MCF 10A (cell line): ENCODE data around the gene CDKN3. TPM values are rescaled to one million over a fixed set of nuclear protein-coding genes. Genes with fewer than 3 reads are reported as not detected.
"Not testable (repeated sequence)": the region's sequence is repeated elsewhere in the genome, so short reads cannot be mapped to it uniquely, and the experiment has no call there.

Source experiments
- BruUV-seq: library from RNA; stranded (reverse); fragments of 400-500 nt; replicated peaks from 2 replicates; lab custom pipeline; 2021; lab: Mats Ljungman, UMichigan
- CTCF ChIA-PET: fragments of 300-600 bp; sonication (Branson Sonifier 250); formaldehyde crosslinking; extraction: SDS; loops from one replicate; lab custom pipeline; 2021; ENCODE audit warnings: antibody characterized with exemption, inconsistent platforms; lab: Yijun Ruan, JAX
- POLR2A ChIA-PET: fragments of 300-600, 350-650 bp; sonication (Branson Sonifier 250); formaldehyde crosslinking; extraction: SDS; loops from one replicate; lab custom pipeline; 2020; ENCODE audit warnings: antibody characterized with exemption, inconsistent platforms; lab: Yijun Ruan, JAX
- DNase-seq: peaks from one replicate; pipeline ENCODE4 v3.0.0-alpha.2; 2018; ENCODE audit not compliant: unreplicated experiment
- H3K27ac Mint-ChIP-seq: one replicate; pipeline ENCODE4 v1.8.0; 2022; ENCODE audit warnings: mild to moderate bottlenecking, low read depth, mixed read lengths; ENCODE audit not compliant: unreplicated experiment
- H3K27me3 Mint-ChIP-seq: one replicate; pipeline ENCODE4 v1.8.0; 2022; ENCODE audit warnings: mixed read lengths; ENCODE audit not compliant: insufficient read depth, unreplicated experiment
- H3K36me3 Mint-ChIP-seq: one replicate; pipeline ENCODE4 v1.8.0; 2022; ENCODE audit warnings: mild to moderate bottlenecking, moderate library complexity, mixed read lengths; ENCODE audit not compliant: insufficient read depth, unreplicated experiment
- H3K4me1 Mint-ChIP-seq: one replicate; pipeline ENCODE4 v1.8.0; 2022; ENCODE audit warnings: mixed read lengths; ENCODE audit not compliant: insufficient read depth, unreplicated experiment
- H3K4me3 Mint-ChIP-seq: one replicate; pipeline ENCODE4 v1.8.0; 2022; ENCODE audit warnings: mild to moderate bottlenecking, moderate library complexity, mixed read lengths; ENCODE audit not compliant: unreplicated experiment
- H3K9me3 Mint-ChIP-seq: one replicate; pipeline ENCODE4 v1.8.0; 2022; ENCODE audit warnings: mixed read lengths; ENCODE audit not compliant: unreplicated experiment
- intact Hi-C: fragments of 100-400 bp; cut with micrococcal nuclease; formaldehyde crosslinking; loops from 2 replicates; pipeline ENCODE4 v1.14.1; 2022
- total RNA-seq: library from RNA; stranded (reverse); gene quantifications from 2 replicates; pipeline ENCODE4 v1.2.3, GENCODE V29; 2022
- TF ChIP-seq, protein P1 (sequence below): fragments of 200-600 bp; IDR thresholded peaks from one replicate; pipeline ENCODE4 v1.8.0; 2022; ENCODE audit warnings: antibody characterized with exemption, mild to moderate bottlenecking; ENCODE audit not compliant: unreplicated experiment

CDKN3 gene
- total RNA-seq, 1 experiment from 2014 or later = 66.5 TPM

DNA sequence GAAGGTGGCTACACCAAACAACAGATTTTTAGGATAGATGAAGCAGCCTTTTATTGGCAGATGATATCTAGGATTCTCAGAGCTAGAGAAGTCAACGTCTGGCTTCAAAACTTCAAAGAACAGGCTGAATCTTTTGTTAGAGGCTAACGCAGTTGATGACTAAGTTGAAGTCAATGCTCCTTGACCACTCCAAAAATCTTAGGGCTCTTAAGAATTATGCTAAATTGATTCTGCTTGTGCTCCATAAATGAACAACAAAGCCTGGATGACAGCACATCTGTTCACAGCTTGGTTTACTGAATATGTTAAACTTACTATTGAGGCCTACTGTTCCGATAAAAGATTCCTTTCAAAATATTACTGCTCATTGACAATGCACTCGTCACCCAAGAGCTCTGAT, 13.0 kb upstream of the CDKN3 start:
- TF ChIP-seq, protein P1, sequence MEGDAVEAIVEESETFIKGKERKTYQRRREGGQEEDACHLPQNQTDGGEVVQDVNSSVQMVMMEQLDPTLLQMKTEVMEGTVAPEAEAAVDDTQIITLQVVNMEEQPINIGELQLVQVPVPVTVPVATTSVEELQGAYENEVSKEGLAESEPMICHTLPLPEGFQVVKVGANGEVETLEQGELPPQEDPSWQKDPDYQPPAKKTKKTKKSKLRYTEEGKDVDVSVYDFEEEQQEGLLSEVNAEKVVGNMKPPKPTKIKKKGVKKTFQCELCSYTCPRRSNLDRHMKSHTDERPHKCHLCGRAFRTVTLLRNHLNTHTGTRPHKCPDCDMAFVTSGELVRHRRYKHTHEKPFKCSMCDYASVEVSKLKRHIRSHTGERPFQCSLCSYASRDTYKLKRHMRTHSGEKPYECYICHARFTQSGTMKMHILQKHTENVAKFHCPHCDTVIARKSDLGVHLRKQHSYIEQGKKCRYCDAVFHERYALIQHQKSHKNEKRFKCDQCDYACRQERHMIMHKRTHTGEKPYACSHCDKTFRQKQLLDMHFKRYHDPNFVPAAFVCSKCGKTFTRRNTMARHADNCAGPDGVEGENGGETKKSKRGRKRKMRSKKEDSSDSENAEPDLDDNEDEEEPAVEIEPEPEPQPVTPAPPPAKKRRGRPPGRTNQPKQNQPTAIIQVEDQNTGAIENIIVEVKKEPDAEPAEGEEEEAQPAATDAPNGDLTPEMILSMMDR = no peak
- CTCF ChIA-PET = no interaction called here
- Mint-ChIP-seq H3K27ac (no peak overlapping the region), H3K27me3 (peaks cover 34% of the 10 kb centered on the region), H3K4me3 (no peak overlapping the region), H3K36me3 (peaks cover 6% of the 10 kb centered on the region), H3K9me3 (no peaks in the 10 kb centered on the region), H3K4me1 (no peaks in the 10 kb centered on the region)
- no TSS peak for BruUV-seq
- POLR2A ChIA-PET = interaction anchor here (1.2 kb wide), 1 partner anchor 13 kb away, joined by 5 read pairs; the partner anchor contains the start of gene CDKN3
- intact Hi-C loops = no loop called here
- DNase-seq = no peak

DNA sequence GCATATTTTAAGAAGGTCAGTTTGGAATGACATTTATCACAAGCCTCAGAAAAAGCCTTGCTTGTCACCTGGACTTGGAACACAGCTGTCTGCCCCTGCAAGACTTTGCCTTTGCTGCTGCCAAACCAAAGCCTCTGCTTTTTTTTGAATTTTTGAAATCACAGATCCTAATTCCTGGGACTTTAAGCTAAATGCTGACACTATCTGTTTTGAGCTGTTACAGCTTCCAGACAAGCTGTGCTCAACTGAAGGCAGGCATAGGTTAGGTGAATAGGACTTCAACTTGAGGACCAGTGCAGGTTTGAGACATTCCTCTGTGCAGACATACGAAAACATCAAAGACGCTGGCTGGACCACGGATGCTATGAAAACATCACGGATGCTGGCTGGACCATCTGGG, 11.3 kb upstream of the CDKN3 start:
- Mint-ChIP-seq H3K36me3 (peaks cover 6% of the 10 kb centered on the region), H3K27me3 (peaks cover 31% of the 10 kb centered on the region), H3K9me3 (no peaks in the 10 kb centered on the region), H3K4me3 (no peak overlapping the region), H3K4me1 (no peaks in the 10 kb centered on the region), H3K27ac (no peak overlapping the region)
- ChIA-PET POLR2A (no interaction called here), CTCF (interaction anchor here (0.5 to 1.0 kb wide), 3 partner anchors 10 to 165 kb away, joined by 3 to 4 read pairs (median 4); partner anchors contain the start of gene CGRRF1)
- BruUV-seq = no TSS peak
- intact Hi-C loops = no loop called here
- DNase-seq = no peak
- TF ChIP-seq, protein P1 = no peak

DNA sequence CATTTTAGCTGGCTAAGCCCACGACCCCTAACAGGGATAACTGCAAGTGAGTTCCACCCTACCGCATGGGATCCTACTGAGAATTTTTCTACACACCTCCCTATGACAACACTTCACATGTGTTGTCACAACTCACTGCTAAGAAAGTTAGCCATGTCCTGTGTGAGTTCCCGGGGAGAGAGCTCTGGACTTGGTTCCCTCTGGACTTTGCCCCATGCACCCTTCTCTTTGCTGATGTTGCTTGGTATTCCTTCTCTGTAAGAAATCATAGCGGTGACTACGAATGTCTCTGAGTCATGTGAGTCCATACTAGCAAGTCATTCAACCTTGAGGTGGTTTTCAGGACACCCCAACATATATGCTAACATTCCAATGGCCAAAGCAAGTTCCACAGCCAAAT, 9.5 kb upstream of the CDKN3 start:
- H3K4me3 Mint-ChIP-seq = no peak overlapping the region
- ChIA-PET CTCF (interaction anchor here (2.2 kb wide), 1 partner anchor 9 kb away, joined by 9 read pairs; the partner anchor contains the start of gene CDKN3), POLR2A (interaction anchor here (0.5 to 0.6 kb wide), 2 partner anchors 9 to 930 kb away, joined by 3 read pairs; partner anchors contain the start of gene CDKN3)
- H3K4me1 Mint-ChIP-seq = no peaks in the 10 kb centered on the region
- no peaks in the 10 kb centered on the region for H3K9me3 Mint-ChIP-seq
- BruUV-seq = no TSS peak
- H3K27me3 Mint-ChIP-seq = peaks cover 31% of the 10 kb centered on the region
- no peak overlapping the region for H3K27ac Mint-ChIP-seq
- DNase-seq = no peak
- H3K36me3 Mint-ChIP-seq = peaks cover 6% of the 10 kb centered on the region
- intact Hi-C loops = no loop called here
- TF ChIP-seq, protein P1 = no peak

DNA sequence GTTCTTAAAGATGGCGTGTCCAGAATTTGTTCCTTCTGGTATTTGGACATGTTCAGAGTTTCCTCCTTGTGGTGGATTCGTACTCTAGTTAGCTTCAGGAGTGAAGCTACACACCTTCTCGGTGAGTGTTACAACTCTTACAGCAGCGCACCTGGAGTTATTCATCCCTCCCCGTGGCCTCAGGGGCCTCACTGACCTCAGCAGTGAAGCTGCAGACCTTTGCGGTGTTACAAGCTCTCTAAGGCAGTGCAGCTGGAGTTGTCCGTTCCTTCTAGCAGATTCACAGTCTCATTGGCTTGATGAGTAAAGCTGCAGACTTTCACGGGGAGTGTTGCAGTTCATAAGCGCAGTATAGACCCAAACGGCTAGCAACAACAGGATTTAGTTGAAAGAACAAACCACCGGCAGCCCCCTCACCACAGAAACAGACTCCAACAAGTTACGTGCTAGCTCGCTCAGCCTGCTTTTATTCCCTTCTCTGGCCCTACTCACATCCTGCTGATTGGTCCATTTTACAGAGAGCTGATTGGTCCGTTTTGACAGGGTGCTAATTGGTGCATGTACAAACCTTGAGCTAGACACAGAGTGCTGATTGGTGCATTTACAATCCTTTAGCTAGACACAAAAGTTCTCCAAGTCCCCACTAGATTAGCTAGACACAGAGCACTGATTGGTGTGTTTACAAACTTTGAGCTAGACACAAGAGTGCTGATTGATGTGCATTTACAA, 4.5 kb upstream of the CDKN3 start:
- ChIA-PET POLR2A (no interaction called here), CTCF (interaction anchor here (0.7 to 0.9 kb wide), 2 partner anchors 857 to 961 kb away, joined by 3 read pairs; no protein-coding TSS in a partner anchor)
- intact Hi-C loops = no loop called here
- TF ChIP-seq, protein P1 = no peak
- no peak for DNase-seq
- no peaks in the 10 kb centered on the region for H3K4me1 Mint-ChIP-seq
- H3K9me3 Mint-ChIP-seq = no peaks in the 10 kb centered on the region
- no peak overlapping the region for H3K4me3 Mint-ChIP-seq
- no TSS peak for BruUV-seq
- peaks cover 16% of the 10 kb centered on the region for H3K36me3 Mint-ChIP-seq
- peaks cover 22% of the 10 kb centered on the region for H3K27me3 Mint-ChIP-seq
- H3K27ac Mint-ChIP-seq = no peak overlapping the region

DNA sequence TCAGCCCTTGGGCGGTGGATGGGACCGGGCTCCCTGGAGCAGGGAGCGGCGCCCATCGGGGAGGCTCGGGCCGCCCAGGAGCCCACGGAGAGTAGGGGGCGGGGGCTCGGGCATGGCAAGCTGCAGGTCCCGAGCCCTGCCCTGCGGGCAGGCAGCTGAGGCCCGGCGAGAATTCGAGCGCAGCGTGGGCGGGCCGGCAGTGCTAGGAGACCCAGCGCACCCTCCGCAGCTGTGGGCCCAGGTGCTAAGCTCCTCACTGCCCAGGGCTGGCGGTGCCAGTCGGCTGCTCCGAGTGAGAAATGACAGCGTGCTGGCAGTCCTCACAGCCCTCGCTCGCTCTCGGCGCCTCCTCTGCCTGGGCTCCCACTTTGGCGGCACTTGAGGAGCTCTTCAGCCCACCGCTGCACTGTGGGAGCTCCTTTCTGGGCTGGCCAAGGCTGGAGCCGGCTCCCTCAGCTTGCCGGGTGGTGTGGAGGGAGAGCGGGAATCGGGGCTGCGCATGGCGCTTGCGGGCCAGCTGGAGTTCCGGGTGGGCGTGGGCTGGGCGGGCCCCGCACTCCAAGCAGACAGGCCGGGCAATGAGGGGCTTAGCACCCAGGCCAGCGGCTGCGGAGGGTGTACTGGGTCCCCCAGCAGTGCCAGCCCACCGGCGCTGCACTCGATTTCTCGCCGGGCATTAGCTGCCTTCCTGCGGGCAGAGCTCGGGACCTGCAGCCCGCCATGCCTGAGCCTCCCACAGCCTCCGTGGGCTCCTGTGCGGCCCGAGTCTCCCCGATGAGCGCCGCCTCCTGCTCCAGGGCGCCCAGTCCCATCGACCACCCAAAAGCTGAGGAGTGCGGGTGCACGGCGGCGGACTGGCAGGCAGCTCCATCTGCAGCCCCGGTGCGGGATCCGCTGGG, 3.6 kb upstream of the CDKN3 start:
- DNase-seq, H3K27ac Mint-ChIP-seq, H3K4me3 Mint-ChIP-seq, POLR2A ChIA-PET, H3K9me3 Mint-ChIP-seq, intact Hi-C loops, BruUV-seq, H3K4me1 Mint-ChIP-seq: not testable (repeated sequence)
- CTCF ChIA-PET = interaction anchor here (0.7 to 0.9 kb wide), 3 partner anchors 54 to 962 kb away, joined by 3 read pairs; no protein-coding TSS in a partner anchor
- Mint-ChIP-seq H3K36me3 (peaks cover 16% of the 10 kb centered on the region), H3K27me3 (peaks cover 12% of the 10 kb centered on the region)
